ENCODE data around the gene SPIRE1.

SPIRE1 gene

DNA sequence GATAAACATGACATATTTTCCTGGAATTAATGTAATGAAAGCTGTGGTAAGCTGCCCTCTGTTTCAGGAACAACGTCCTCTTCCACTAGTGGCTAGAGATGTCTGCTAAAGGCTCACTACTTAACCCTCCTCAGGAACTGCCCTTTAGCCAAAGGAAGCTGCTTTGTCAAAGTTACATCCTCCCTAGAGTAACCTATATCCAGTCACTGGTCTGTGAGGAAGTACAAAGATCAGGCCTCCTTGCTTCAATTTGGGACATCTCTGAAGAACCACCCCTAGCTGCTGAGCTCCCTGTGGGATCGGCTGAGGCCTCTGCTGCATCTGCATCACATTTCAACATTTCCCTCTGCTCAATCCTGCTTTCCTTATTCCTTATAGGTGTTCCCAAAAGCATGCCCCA lies 142.4 kb downstream of the SPIRE1 start:
- TF ChIP-seq, protein P1, sequence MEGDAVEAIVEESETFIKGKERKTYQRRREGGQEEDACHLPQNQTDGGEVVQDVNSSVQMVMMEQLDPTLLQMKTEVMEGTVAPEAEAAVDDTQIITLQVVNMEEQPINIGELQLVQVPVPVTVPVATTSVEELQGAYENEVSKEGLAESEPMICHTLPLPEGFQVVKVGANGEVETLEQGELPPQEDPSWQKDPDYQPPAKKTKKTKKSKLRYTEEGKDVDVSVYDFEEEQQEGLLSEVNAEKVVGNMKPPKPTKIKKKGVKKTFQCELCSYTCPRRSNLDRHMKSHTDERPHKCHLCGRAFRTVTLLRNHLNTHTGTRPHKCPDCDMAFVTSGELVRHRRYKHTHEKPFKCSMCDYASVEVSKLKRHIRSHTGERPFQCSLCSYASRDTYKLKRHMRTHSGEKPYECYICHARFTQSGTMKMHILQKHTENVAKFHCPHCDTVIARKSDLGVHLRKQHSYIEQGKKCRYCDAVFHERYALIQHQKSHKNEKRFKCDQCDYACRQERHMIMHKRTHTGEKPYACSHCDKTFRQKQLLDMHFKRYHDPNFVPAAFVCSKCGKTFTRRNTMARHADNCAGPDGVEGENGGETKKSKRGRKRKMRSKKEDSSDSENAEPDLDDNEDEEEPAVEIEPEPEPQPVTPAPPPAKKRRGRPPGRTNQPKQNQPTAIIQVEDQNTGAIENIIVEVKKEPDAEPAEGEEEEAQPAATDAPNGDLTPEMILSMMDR (IDR thresholded peaks at IDR 0.05; ENCODE audit: low read depth, low read length) = no peak
- DNase-seq (ENCODE audit: low read depth, low spot score) = no peak
- no peak overlapping the region for H3K4me3 ChIP-seq (ENCODE audit: low read depth, low read length)
- in situ Hi-C loops (cut with HindIII; ENCODE audit: low sequenced_read_pairs) = no loop called here

DNA sequence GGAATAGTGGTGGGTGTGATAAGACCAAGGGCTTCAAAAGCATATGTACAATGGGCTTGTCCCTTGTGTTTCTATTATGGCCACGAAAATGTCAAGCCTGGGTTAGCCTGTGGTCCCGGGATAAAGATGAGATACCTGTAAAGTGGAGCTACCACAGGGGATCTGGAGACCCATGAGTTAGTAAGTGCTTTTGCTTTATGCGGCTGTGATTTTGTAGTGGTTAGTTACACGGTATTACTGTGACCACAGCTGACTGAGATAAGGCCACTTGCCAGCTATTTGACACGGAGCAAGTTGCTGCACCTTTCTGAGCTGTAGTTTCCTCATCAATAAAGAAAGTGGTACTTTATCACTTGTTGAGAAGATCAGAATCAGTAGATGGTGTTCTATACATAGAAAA lies 150.9 kb downstream of the SPIRE1 start:
- H3K4me3 ChIP-seq (ENCODE audit: low read depth, low read length) = no peak overlapping the region
- TF ChIP-seq, protein P1 (IDR thresholded peaks at IDR 0.05; ENCODE audit: low read depth, low read length) = no peak
- no peak for DNase-seq (ENCODE audit: low read depth, low spot score)
- in situ Hi-C loops (cut with HindIII; ENCODE audit: low sequenced_read_pairs) = no loop called here

DNA sequence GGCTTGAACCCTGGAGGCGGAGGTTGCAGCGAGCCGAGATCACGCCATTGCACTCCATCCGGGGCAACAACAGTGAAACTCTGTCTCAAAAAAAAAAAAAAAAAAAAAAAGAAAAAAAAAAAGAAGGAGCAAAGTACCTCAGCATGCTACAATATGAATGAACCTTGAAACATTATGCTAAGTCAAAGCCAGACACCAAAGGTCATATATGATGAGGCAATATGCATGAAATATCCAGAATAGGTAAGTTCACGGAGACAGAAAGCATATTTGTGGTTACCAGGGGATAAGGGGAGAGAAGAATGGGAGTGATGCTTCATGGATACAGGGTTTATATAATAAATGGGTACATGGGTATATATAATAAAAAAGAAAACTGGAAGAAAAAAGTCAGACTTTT lies 156.9 kb downstream of the SPIRE1 start:
- no peak for DNase-seq (ENCODE audit: low read depth, low spot score)
- no peak overlapping the region for H3K4me3 ChIP-seq (ENCODE audit: low read depth, low read length)
- TF ChIP-seq, protein P1 (IDR thresholded peaks at IDR 0.05; ENCODE audit: low read depth, low read length) = no peak
- in situ Hi-C loops (cut with HindIII; ENCODE audit: low sequenced_read_pairs) = no loop called here

DNA sequence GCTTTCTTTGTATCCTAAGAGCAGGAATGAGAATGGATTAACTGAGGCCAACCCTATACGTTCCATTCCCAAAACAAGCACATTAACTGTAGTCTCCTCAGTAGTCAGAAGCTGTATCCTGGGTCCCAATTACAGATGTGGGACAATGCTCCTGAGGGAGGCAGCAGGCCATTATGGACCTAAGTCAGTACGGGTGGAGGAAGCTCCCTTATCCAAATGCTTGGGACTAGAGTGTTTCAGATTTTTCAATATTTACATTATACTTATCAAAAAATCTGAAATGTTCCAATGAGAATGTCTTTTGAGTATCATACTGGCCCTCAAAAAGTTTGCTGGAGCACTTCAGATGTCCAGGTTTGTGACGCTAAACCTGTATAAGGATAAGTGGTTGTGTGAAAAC lies 160.1 kb downstream of the SPIRE1 start:
- TF ChIP-seq, protein P1 (IDR thresholded peaks at IDR 0.05; ENCODE audit: low read depth, low read length) = no peak
- no peak overlapping the region for H3K4me3 ChIP-seq (ENCODE audit: low read depth, low read length)
- in situ Hi-C loops (cut with HindIII; ENCODE audit: low sequenced_read_pairs) = no loop called here
- DNase-seq (ENCODE audit: low read depth, low spot score) = no peak

DNA sequence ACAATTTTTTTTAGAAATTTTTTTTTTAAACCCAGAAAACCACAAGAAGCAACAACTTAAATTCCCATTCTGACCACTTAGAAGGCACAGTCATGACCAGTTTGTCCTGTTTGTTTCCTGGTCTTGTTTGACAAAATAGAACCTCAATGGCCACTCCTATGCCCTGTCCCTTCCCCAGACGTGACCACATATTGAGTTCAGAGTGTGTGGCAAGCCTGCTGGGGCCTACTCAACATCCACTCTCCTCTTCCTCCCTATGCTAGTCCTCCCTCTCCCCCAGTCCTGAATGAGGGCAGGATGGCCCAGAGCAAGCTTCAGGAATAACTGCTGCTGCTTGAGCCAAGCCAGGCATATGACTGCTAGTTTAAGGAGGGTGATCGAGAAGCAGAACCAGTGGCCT lies 160.6 kb downstream of the SPIRE1 start:
- H3K4me3 ChIP-seq (ENCODE audit: low read depth, low read length) = no peak overlapping the region
- DNase-seq (ENCODE audit: low read depth, low spot score) = no peak
- TF ChIP-seq, protein P1 (IDR thresholded peaks at IDR 0.05; ENCODE audit: low read depth, low read length) = no peak
- in situ Hi-C loops (cut with HindIII; ENCODE audit: low sequenced_read_pairs) = no loop called here

DNA sequence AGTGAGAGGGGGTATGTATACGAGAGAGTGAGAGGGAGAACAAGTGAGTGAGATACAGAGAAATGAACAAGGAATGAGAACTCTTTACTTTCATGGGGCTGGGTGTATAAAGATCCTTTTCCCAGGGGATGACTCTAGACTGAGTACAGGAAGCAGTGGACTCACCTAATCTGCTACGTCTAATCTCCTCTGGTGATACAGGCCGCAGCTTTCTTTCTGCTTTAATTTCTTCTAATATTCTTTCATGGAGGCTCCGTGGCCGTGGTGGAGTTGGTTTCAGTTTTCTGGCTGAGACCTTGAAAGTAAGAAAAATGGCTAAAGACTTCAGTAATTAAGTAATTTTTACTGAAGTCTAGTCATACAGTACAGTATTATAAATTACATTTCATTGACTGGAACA lies 165.0 kb downstream of the SPIRE1 start:
- DNase-seq (ENCODE audit: low read depth, low spot score) = no peak
- in situ Hi-C loops (cut with HindIII; ENCODE audit: low sequenced_read_pairs) = no loop called here
- no peak overlapping the region for H3K4me3 ChIP-seq (ENCODE audit: low read depth, low read length)
- TF ChIP-seq, protein P1 (IDR thresholded peaks at IDR 0.05; ENCODE audit: low read depth, low read length) = no peak

All from astrocyte of the spinal cord (primary cell).